ENCODE results near the gene PCSK4.
"Not testable (repeated sequence)": the region's sequence is repeated elsewhere in the genome, so short reads cannot be mapped to it uniquely, and the experiment has no call there.

Gene PCSK4

DNA sequence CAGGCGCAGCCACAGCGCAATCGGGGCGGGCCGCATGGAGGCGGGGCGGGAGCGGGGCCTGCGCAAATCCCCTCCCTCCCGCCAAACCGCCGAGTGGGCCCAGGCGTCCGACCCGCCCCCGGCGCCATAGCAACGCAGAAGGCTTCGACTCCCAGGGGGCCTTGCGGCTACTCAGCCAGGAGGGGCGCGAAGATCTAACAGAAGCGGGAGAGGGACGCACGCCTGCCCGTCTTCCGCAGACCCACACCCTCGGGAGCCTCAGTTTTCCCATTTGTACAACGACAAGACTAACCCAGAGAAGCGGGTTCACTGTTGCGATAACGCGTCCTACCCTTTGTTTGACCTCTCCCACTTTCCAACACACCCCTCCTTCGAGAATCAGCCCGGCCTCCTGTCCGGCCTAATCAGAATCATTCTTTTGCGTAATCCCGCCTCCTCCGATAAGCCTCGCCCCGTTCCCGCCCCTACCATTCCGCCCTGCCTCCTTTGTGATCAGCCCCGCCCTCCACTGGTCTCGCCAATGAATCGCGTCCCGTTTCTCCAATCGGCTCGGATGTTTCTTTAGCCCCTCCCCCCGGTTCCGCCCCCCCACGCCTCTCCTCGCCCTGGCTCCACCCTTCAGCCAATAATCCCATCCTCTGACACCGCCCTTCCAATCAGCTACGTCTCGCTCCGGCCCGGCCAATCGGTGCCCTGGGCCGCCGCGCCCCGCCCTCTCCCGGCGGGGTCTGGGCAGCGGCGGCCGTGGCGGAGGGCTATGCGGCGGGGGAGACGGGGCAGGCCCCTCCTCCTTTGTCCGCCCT is at the start of gene PCSK4:
Gene PCSK4, minus strand, starts transcription at position 40 of the 803 bp plus-strand sequence. Its CDS starts 4 bp downstream, at position 36.
- Histone ChIP-seq H3K4me3 (ENCODE audit: low read length) (peak within 1 kb of the TSS; percentile 70; the same call in 1 of the 2 replicates), H3K36me3 (ENCODE audit: control insufficient read depth, insufficient read depth, low read length) (no peaks in the 10 kb centered on the region), H3K27me3 (ENCODE audit: control insufficient read depth, insufficient read depth, low read length) (peaks cover 4% of the 10 kb centered on the region; the same call in 1 of the 2 replicates), H3K9me3 (ENCODE audit: control insufficient read depth, insufficient read depth, low read length) (no peaks in the 10 kb centered on the region), H3K4me1 (ENCODE audit: control insufficient read depth, insufficient read depth, low read length) (no peaks in the 10 kb centered on the region), H3K27ac (ENCODE audit: low read length) (no peak within 1 kb of the TSS)
- DNase-seq (ENCODE audit: low read depth, low spot score): peak; percentile 85
- WGBS (ENCODE audit: insufficient coverage, insufficient read length): no CpG with 5 or more reads among the region's 74 CpGs

DNA sequence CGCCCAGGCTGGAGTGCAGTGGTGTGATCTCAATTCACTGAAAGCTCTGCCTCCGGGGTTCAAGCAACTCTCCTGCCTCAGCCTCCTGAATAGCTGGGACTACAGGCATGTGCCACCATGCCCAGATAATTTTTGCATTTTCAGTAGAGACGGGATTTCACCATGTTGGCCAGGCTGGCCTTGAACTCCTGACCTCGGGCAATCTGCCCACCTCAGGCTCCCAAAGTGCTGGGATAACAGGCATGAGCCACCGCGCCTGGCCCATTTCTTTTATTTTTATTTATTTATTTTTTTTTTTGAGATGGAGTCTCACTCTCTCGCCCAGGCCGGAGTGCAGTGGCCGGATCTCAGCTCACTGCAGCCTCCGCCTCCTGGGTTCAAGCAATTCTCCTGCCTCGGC is 49.6 kb upstream of the PCSK4 start:
- not testable (repeated sequence) for H3K9me3 ChIP-seq (ENCODE audit: control insufficient read depth, insufficient read depth, low read length); DNase-seq (ENCODE audit: low read depth, low spot score); H3K4me1 ChIP-seq (ENCODE audit: control insufficient read depth, insufficient read depth, low read length); H3K27me3 ChIP-seq (ENCODE audit: control insufficient read depth, insufficient read depth, low read length); H3K27ac ChIP-seq (ENCODE audit: low read length); H3K36me3 ChIP-seq (ENCODE audit: control insufficient read depth, insufficient read depth, low read length); H3K4me3 ChIP-seq (ENCODE audit: low read length)
- no CpG with 5 or more reads among the region's 11 CpGs for WGBS (ENCODE audit: insufficient coverage, insufficient read length)

- H3K36me3 ChIP-seq (ENCODE audit: control insufficient read depth, insufficient read depth, low read length): no peaks in the 10 kb centered on the region
- WGBS (ENCODE audit: insufficient coverage, insufficient read length): no CpG with 5 or more reads among the region's 15 CpGs
- H3K27me3 ChIP-seq (ENCODE audit: control insufficient read depth, insufficient read depth, low read length): no peaks in the 10 kb centered on the region
- H3K27ac ChIP-seq (ENCODE audit: low read length): no peak overlapping the region
- H3K9me3 ChIP-seq (ENCODE audit: control insufficient read depth, insufficient read depth, low read length): no peaks in the 10 kb centered on the region
- H3K4me3 ChIP-seq (ENCODE audit: low read length): no peak overlapping the region
- H3K4me1 ChIP-seq (ENCODE audit: control insufficient read depth, insufficient read depth, low read length): no peaks in the 10 kb centered on the region
- no peak for DNase-seq (ENCODE audit: low read depth, low spot score)
Observed at GRCh38 chr19:1538978-1539377, 48.8 kb upstream of the PCSK4 start.

- H3K27me3 ChIP-seq (ENCODE audit: control insufficient read depth, insufficient read depth, low read length); H3K27ac ChIP-seq (ENCODE audit: low read length); H3K36me3 ChIP-seq (ENCODE audit: control insufficient read depth, insufficient read depth, low read length); DNase-seq (ENCODE audit: low read depth, low spot score); H3K4me1 ChIP-seq (ENCODE audit: control insufficient read depth, insufficient read depth, low read length); H3K9me3 ChIP-seq (ENCODE audit: control insufficient read depth, insufficient read depth, low read length); H3K4me3 ChIP-seq (ENCODE audit: low read length): not testable (repeated sequence)
- WGBS (ENCODE audit: insufficient coverage, insufficient read length): no CpG with 5 or more reads among the region's 7 CpGs
Observed at GRCh38 chr19:1535699-1536098, 45.5 kb upstream of the PCSK4 start.

DNA sequence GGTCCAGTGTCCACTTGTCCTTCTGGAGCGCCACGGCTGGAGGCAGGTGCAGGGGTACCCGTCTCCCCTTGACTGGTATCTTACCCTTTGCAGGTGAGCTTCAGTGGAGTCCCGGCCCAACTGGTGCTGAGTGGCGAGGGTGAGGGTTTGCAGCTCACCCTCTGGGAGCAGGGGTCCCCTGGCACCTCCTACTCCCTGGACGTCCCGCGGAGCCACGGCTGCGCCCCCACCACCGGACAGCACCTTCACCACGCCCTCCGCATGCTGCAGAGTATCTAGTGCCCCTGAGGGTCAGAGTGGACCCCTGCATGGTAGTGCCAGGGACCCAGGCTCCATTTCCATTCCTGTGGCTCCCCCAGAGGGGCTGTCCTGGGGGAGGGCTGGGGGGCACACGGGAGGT is 44.8 kb upstream of the PCSK4 start:
- WGBS (ENCODE audit: insufficient coverage, insufficient read length): no CpG with 5 or more reads among the region's 14 CpGs
- Histone ChIP-seq H3K4me3 (ENCODE audit: low read length) (no peak overlapping the region), H3K9me3 (ENCODE audit: control insufficient read depth, insufficient read depth, low read length) (no peaks in the 10 kb centered on the region), H3K4me1 (ENCODE audit: control insufficient read depth, insufficient read depth, low read length) (no peaks in the 10 kb centered on the region), H3K27ac (ENCODE audit: low read length) (no peak overlapping the region), H3K27me3 (ENCODE audit: control insufficient read depth, insufficient read depth, low read length) (no peaks in the 10 kb centered on the region; the same call in 1 of the 2 replicates), H3K36me3 (ENCODE audit: control insufficient read depth, insufficient read depth, low read length) (no peaks in the 10 kb centered on the region)
- DNase-seq (ENCODE audit: low read depth, low spot score): no peak

GRCh38 chr19:1533510-1534150 is 43.5 kb upstream of the PCSK4 start:
- Histone ChIP-seq H3K27me3 (ENCODE audit: control insufficient read depth, insufficient read depth, low read length) (no peaks in the 10 kb centered on the region; the same call in 1 of the 2 replicates), H3K36me3 (ENCODE audit: control insufficient read depth, insufficient read depth, low read length) (no peaks in the 10 kb centered on the region), H3K4me3 (ENCODE audit: low read length) (no peak overlapping the region; the same call in 1 of the 2 replicates), H3K9me3 (ENCODE audit: control insufficient read depth, insufficient read depth, low read length) (no peaks in the 10 kb centered on the region), H3K27ac (ENCODE audit: low read length) (no peak overlapping the region), H3K4me1 (ENCODE audit: control insufficient read depth, insufficient read depth, low read length) (no peaks in the 10 kb centered on the region)
- no peak for DNase-seq (ENCODE audit: low read depth, low spot score)
- WGBS (ENCODE audit: insufficient coverage, insufficient read length): no CpG with 5 or more reads among the region's 23 CpGs

GRCh38 chr19:1532003-1532402 is 41.9 kb upstream of the PCSK4 start:
- no peaks in the 10 kb centered on the region for H3K36me3 ChIP-seq (ENCODE audit: control insufficient read depth, insufficient read depth, low read length)
- no peaks in the 10 kb centered on the region for H3K4me1 ChIP-seq (ENCODE audit: control insufficient read depth, insufficient read depth, low read length)
- DNase-seq (ENCODE audit: low read depth, low spot score): no peak
- no peaks in the 10 kb centered on the region; the same call in 1 of the 2 replicates for H3K27me3 ChIP-seq (ENCODE audit: control insufficient read depth, insufficient read depth, low read length)
- no peaks in the 10 kb centered on the region for H3K9me3 ChIP-seq (ENCODE audit: control insufficient read depth, insufficient read depth, low read length)
- H3K27ac ChIP-seq (ENCODE audit: low read length): no peak overlapping the region
- no peak overlapping the region for H3K4me3 ChIP-seq (ENCODE audit: low read length)
- WGBS (ENCODE audit: insufficient coverage, insufficient read length): no CpG with 5 or more reads among the region's 9 CpGs

- Histone ChIP-seq H3K27ac (ENCODE audit: low read length) (no peak overlapping the region), H3K4me1 (ENCODE audit: control insufficient read depth, insufficient read depth, low read length) (no peaks in the 10 kb centered on the region), H3K27me3 (ENCODE audit: control insufficient read depth, insufficient read depth, low read length) (no peaks in the 10 kb centered on the region; the same call in 1 of the 2 replicates), H3K4me3 (ENCODE audit: low read length) (no peak overlapping the region), H3K9me3 (ENCODE audit: control insufficient read depth, insufficient read depth, low read length) (no peaks in the 10 kb centered on the region), H3K36me3 (ENCODE audit: control insufficient read depth, insufficient read depth, low read length) (no peaks in the 10 kb centered on the region)
- no CpG with 5 or more reads among the region's 11 CpGs for WGBS (ENCODE audit: insufficient coverage, insufficient read length)
- no peak for DNase-seq (ENCODE audit: low read depth, low spot score)
Observed at GRCh38 chr19:1531587-1531986, 41.4 kb upstream of the PCSK4 start.

DNA sequence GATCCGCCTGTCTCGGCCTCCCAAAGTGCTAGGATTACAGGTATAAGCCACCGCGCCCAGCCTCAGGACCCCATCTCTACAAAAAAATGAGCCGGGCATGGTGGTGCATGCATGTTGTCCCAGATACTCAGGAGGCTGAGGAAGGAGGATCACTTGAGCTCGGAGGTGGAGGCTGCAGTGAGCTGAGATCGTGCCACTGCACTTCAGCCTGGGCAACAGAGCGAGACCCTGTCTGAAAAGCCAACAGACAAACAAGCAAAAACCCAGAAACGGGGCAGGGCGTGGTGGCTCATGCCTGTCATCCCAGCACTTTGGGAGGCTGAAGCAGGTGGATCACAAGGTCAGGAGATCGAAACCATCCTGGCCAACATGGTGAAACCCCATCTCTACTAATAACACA is 40.7 kb upstream of the PCSK4 start:
- not testable (repeated sequence) for DNase-seq (ENCODE audit: low read depth, low spot score); H3K4me1 ChIP-seq (ENCODE audit: control insufficient read depth, insufficient read depth, low read length); H3K27ac ChIP-seq (ENCODE audit: low read length); H3K36me3 ChIP-seq (ENCODE audit: control insufficient read depth, insufficient read depth, low read length); H3K4me3 ChIP-seq (ENCODE audit: low read length); H3K27me3 ChIP-seq (ENCODE audit: control insufficient read depth, insufficient read depth, low read length); H3K9me3 ChIP-seq (ENCODE audit: control insufficient read depth, insufficient read depth, low read length)
- WGBS (ENCODE audit: insufficient coverage, insufficient read length): no CpG with 5 or more reads among the region's 11 CpGs

DNA sequence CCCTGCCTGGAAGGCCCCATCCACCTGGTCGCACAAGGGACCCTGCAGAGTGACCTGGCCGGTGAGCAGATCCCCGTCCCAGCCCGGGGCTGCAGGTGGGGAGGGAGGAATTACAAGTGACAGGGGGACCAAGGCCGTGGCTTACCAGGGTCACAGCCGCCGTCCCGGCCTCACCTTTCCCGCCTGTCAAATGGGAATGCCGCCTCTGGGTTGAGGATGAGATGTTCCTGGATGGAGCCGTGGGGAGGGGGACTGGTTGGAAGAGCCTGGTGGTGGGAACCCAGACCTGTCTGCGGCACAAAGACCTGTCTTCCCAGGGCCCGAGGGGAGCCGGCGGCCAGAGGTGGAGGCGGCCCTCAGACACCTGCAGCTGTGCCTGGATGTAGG is 39.3 kb upstream of the PCSK4 start:
- Histone ChIP-seq H3K27ac (ENCODE audit: low read length) (no peak overlapping the region), H3K36me3 (ENCODE audit: control insufficient read depth, insufficient read depth, low read length) (no peaks in the 10 kb centered on the region), H3K4me3 (ENCODE audit: low read length) (no peak overlapping the region), H3K27me3 (ENCODE audit: control insufficient read depth, insufficient read depth, low read length) (peaks cover 7% of the 10 kb centered on the region), H3K9me3 (ENCODE audit: control insufficient read depth, insufficient read depth, low read length) (no peaks in the 10 kb centered on the region), H3K4me1 (ENCODE audit: control insufficient read depth, insufficient read depth, low read length) (no peaks in the 10 kb centered on the region)
- no CpG with 5 or more reads among the region's 16 CpGs for WGBS (ENCODE audit: insufficient coverage, insufficient read length)
- DNase-seq (ENCODE audit: low read depth, low spot score): no peak
